WI38 (cell line): ENCODE data around the gene TGFBRAP1.
A peak's percentile ranks its signal among the peaks of the same experiment; 100 is the strongest.
"Not testable (repeated sequence)": the region's sequence is repeated elsewhere in the genome, so short reads cannot be mapped to it uniquely, and the experiment has no call there.

Source experiments
- H3K4me3 ChIP-seq: 2 replicates; pipeline ENCODE4 v1.5.1; 2011; ENCODE audit warnings: low read depth, mild to moderate bottlenecking, control low read depth, low read length
- CTCF ChIP-seq: IDR thresholded peaks from 2 replicates; pipeline ENCODE4 v1.5.1; 2012; ENCODE audit warnings: low read depth, mild to moderate bottlenecking, control low read depth, low read length

The TGFBRAP1 gene

GRCh38 chr2:105330681-105331375 lies 1.3 kb upstream of the TGFBRAP1 start:
- TF ChIP-seq CTCF = no peak
- no peak overlapping the region for H3K4me3 ChIP-seq

GRCh38 chr2:105329197-105329554 lies 359 bp downstream of the TGFBRAP1 start:
- peak overlapping the region; percentile 74 for H3K4me3 ChIP-seq
- no peak for TF ChIP-seq CTCF

GRCh38 chr2:105328281-105329196 lies 996 bp downstream of the TGFBRAP1 start:
- no peak for TF ChIP-seq CTCF
- peak overlapping the region; percentile 74 for H3K4me3 ChIP-seq

GRCh38 chr2:105327690-105328089 lies 1.8 kb downstream of the TGFBRAP1 start:
- TF ChIP-seq CTCF = no peak
- H3K4me3 ChIP-seq = no peak overlapping the region

GRCh38 chr2:105327271-105327670 lies 2.3 kb downstream of the TGFBRAP1 start:
- not testable (repeated sequence) for H3K4me3 ChIP-seq

GRCh38 chr2:105325389-105325963 lies 4.1 kb downstream of the TGFBRAP1 start:
- TF ChIP-seq CTCF = no peak
- no peak overlapping the region for H3K4me3 ChIP-seq

GRCh38 chr2:105324732-105325131 lies 4.8 kb downstream of the TGFBRAP1 start:
- H3K4me3 ChIP-seq = no peak overlapping the region
- no peak for TF ChIP-seq CTCF
